Kidney epithelial cell (primary cell): Measurements from ENCODE around the gene EBF4. TPM values are rescaled to one million over a fixed set of nuclear protein-coding genes. Genes with fewer than 3 reads are reported as not detected.

Experiments
- DNase-seq: peaks from one replicate; pipeline ENCODE4 v3.0.0-alpha.2; 2010; ENCODE audit warnings: low read depth
- H3K27me3 ChIP-seq: 2 replicates; pipeline ENCODE4 v1.6.0; 2011; ENCODE audit warnings: low read length; ENCODE audit not compliant: control insufficient read depth, insufficient read depth
- H3K36me3 ChIP-seq: 2 replicates; pipeline ENCODE4 v1.5.1; 2011; ENCODE audit warnings: low read length; ENCODE audit not compliant: control insufficient read depth, insufficient read depth
- H3K4me3 ChIP-seq: 2 replicates; pipeline ENCODE4 v1.5.1; 2011; ENCODE audit warnings: low read depth, mild to moderate bottlenecking, control low read depth, low read length
- CTCF ChIP-seq: IDR thresholded peaks from 2 replicates; pipeline ENCODE4 v1.5.1; 2011; ENCODE audit warnings: mild to moderate bottlenecking, moderate library complexity, low read length, control low read depth, inconsistent platforms; ENCODE audit not compliant: insufficient read depth, poor library complexity, severe bottlenecking
- total RNA-seq: library from RNA; depleted of rRNA; stranded (reverse); fragments of >200 nt; gene quantifications from 2 replicates; pipeline ENCODE4 v1.2.3, GENCODE V29; 2015

EBF4 gene
- total RNA-seq, 1 donor from 2014 or later, result 8.1 TPM

- H3K4me3 ChIP-seq, result no peak overlapping the region
- no peak for DNase-seq
- H3K36me3 ChIP-seq, result no peaks in the 10 kb centered on the region
- no peak for TF ChIP-seq CTCF
- no peaks in the 10 kb centered on the region for H3K27me3 ChIP-seq
Measured at GRCh38 chr20:2771631-2772080, 79.1 kb downstream of the EBF4 start.

- no peaks in the 10 kb centered on the region for H3K27me3 ChIP-seq
- H3K4me3 ChIP-seq, result no peak overlapping the region
- TF ChIP-seq CTCF, result no peak
- no peaks in the 10 kb centered on the region for H3K36me3 ChIP-seq
- DNase-seq, result no peak
Measured at GRCh38 chr20:2773812-2774211, 81.2 kb downstream of the EBF4 start.

GRCh38 chr20:2775139-2775538 is 82.6 kb downstream of the EBF4 start:
- no peaks in the 10 kb centered on the region for H3K36me3 ChIP-seq
- DNase-seq, result no peak
- no peak for TF ChIP-seq CTCF
- H3K27me3 ChIP-seq, result no peaks in the 10 kb centered on the region
- H3K4me3 ChIP-seq, result no peak overlapping the region

- H3K27me3 ChIP-seq, result peaks cover 2% of the 10 kb centered on the region
- H3K36me3 ChIP-seq, result no peaks in the 10 kb centered on the region
- DNase-seq, result no peak
- no peak for TF ChIP-seq CTCF
- no peak overlapping the region for H3K4me3 ChIP-seq
Measured at GRCh38 chr20:2778602-2779321, 86.2 kb downstream of the EBF4 start.

- TF ChIP-seq CTCF, result no peak
- H3K36me3 ChIP-seq, result no peaks in the 10 kb centered on the region
- no peak overlapping the region for H3K4me3 ChIP-seq
- H3K27me3 ChIP-seq, result peaks cover 2% of the 10 kb centered on the region
- DNase-seq, result no peak
Measured at GRCh38 chr20:2780948-2781347, 88.4 kb downstream of the EBF4 start.
